NCI-H460 (cell line): ENCODE measurements around the gene DNAJC5. TPM values are rescaled to one million over a fixed set of nuclear protein-coding genes. Genes with fewer than 3 reads are reported as not detected.
"Not testable (repeated sequence)": the region's sequence is repeated elsewhere in the genome, so short reads cannot be mapped to it uniquely, and the experiment has no call there.

Experiments used
- DNase-seq: peaks from one replicate; pipeline ENCODE4 v3.0.0-alpha.2; 2016; ENCODE audit warnings: low read depth; ENCODE audit errors: extremely low read depth
- total RNA-seq: library from RNA; depleted of rRNA; stranded (reverse); fragments of >200 nt; shearing (Covaris generic); gene quantifications from 2 replicates; pipeline ENCODE4 v1.2.3, GENCODE V29; 2014

DNAJC5 gene
- total RNA-seq, 1 experiment from 2014 or later: 30.7 TPM

GRCh38 chr20:63860325-63861051 lies 34.4 kb upstream of the DNAJC5 start:
- no peak for DNase-seq

GRCh38 chr20:63861365-63861934 lies 33.5 kb upstream of the DNAJC5 start, which contains the start of gene ABHD16B:
TSS of gene ABHD16B (plus strand) at chr20:63861498. CDS start at chr20:63861541, 43 bp downstream.
- no peak for DNase-seq

DNA sequence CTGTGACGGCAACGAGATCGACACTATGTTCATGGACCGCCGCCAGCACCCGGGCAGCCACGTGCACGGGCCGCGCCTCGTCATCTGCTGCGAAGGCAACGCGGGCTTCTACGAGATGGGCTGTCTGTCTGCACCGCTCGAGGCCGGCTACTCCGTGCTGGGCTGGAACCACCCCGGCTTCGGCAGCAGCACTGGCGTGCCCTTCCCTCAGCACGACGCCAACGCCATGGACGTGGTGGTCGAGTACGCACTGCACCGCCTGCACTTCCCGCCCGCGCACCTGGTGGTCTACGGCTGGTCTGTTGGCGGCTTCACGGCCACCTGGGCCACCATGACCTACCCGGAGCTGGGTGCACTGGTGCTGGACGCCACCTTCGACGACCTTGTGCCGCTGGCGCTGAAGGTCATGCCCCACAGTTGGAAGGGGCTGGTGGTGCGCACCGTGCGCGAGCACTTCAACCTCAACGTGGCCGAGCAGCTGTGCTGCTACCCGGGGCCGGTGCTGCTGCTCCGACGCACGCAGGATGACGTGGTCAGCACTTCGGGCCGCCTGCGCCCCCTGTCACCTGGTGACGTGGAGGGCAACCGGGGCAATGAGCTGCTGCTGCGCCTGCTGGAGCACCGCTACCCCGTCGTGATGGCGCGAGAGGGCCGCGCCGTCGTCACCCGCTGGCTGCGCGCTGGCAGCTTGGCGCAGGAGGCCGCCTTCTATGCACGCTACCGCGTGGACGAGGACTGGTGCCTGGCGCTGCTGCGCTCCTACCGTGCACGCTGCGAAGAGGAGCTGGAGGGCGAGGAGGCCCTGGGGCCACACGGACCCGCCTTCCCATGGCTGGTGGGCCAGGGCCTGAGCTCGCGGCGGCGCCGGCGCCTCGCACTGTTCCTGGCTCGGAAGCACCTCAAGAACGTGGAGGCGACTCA lies 32.7 kb upstream of the DNAJC5 start:
- no peak for DNase-seq

- DNase-seq: no peak
These were observed 31.7 kb upstream of the DNAJC5 start for GRCh38 chr20:63863021-63863797.

- DNase-seq: peak; percentile 58
These were observed 31.0 kb upstream of the DNAJC5 start for GRCh38 chr20:63863798-63864544.

DNA sequence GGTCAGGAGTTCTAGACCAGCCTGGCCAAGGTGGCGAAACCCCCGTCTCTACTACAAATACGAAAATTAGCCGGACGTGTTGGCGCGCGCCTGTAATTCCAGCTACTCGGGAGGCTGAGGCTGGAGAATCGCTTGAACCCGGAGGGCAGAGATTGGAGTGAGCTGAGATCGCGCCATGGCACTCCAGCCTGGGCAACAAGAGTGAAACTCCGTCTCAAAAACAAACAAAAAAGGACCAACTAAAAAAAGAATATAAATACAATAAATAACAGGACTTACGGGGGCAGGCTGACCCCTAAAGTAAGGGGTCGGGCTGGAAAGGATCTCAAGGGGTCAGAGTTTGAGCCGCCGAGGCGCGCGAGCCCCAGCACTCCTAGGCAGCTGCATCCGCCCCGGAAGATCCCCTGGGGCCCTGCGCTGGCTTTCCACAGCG lies 30.4 kb upstream of the DNAJC5 start:
- DNase-seq: no peak

GRCh38 chr20:63864978-63865640 lies 29.8 kb upstream of the DNAJC5 start, which contains the start of gene TPD52L2:
TSS of gene TPD52L2 (plus strand) at chr20:63865270. CDS start at chr20:63865366, 96 bp downstream.
- DNase-seq: peak; percentile 99

GRCh38 chr20:63867042-63867441 lies 27.9 kb upstream of the DNAJC5 start:
- not testable (repeated sequence) for DNase-seq

DNA sequence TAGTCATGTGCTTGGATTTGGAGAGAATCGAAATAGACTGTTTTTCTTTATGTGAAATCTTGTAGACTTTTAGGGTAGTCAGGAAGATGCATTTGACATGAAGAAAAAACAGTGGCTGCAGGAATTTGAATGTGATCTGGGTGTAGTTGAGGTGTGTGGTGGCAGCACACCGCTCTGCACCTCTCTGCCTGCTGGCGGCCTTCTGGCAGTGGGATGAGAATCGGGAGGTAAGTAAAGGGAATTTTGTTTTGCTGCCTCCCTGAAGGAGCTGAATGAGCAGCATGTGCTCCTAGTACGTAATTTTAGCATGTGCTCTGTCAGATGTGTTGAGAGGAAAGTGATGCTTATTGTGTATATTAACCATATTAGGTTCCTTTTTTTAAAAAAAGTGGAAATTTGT lies 26.7 kb upstream of the DNAJC5 start:
- DNase-seq: no peak

GRCh38 chr20:63873477-63873971 lies 21.4 kb upstream of the DNAJC5 start:
- DNase-seq: no peak

DNA sequence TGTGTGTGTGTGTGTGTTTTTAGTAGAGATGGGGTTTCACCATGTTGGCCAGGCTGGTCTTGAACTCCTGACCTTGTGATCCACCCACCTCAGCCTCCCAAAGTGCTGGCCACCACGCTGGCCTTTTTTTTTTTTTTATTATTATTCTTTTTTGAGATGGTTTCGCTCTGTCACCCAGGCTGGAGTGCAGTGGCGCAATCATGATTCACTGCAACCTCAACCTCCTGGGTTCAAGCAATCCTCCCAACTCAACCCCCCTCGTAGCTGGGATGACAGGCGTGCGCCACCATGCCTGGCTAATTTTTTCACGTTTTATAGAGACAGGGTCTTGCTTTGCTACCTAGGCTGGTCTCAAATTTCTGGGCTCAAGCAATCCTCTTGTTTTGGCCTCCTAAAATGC lies 20.7 kb upstream of the DNAJC5 start:
- not testable (repeated sequence) for DNase-seq

DNA sequence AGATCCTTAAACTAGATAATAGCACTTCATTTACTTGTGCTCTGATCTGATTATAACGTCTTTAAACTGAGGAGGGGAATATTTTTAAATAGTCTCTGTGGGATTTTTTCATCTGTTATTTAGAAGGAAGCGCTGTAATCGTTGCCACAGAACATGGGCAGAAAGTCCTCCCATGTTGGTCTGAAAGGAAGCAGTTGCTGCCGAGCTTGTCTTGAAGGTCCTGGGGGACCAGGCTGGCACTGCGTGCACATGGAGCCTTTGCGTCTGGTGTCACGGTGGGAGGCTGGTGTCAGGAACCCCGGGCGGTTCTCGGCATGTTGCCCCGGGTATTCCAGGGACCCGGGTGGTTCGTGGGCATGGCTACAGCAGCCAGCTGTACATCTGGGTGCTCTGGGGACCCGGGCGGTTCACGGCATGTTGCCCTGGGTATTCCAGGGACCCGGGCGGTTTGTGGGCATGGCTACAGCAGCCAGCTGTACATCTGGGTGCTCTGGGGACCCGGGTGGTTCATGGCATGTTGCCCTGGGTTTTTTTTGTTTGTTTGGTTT lies 18.4 kb upstream of the DNAJC5 start:
- no peak for DNase-seq

- DNase-seq: no peak
These were observed 17.0 kb upstream of the DNAJC5 start for GRCh38 chr20:63877755-63878470.

GRCh38 chr20:63878899-63879663 lies 15.8 kb upstream of the DNAJC5 start:
- no peak for DNase-seq

- DNase-seq: not testable (repeated sequence)
These were observed 14.0 kb upstream of the DNAJC5 start for GRCh38 chr20:63880901-63881300.

- DNase-seq: no peak
These were observed 13.3 kb upstream of the DNAJC5 start for GRCh38 chr20:63881451-63882226.
